ENCODE results near the gene CDH12.

DNA sequence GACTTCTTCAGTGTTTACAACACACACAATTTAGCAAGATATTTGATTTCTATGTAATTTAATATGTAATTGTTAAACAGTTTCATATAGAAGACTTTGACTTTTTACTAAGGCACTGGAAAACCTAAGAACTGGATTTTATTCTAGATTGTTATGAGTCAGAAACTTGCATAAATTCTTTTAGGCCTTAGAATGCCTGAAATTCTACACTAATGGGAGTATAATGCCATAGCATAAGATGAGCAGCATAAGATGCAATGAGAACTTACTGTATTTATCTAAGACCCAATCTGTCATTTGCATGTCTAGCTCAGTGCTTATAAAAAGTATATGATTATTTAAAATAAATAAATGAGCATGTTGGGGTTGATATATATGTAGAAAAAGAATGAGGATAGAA is 285.2 kb downstream of the CDH12 start:
- TF ChIP-seq EZH2 (IDR thresholded peaks at IDR 0.05; ENCODE audit: insufficient read depth, poor library complexity, severe bottlenecking), result no peak
- TF ChIP-seq EZH2phosphoT487 (IDR thresholded peaks at IDR 0.05; ENCODE audit: insufficient read depth, low read depth), result no peak
